Small intestine (tissue), 7 donors: ENCODE results near the gene PKLR. TPM values are rescaled to one million over a fixed set of nuclear protein-coding genes. Genes with fewer than 3 reads are reported as not detected.
A peak's percentile ranks its signal among the peaks of the same experiment; 100 is the strongest.

Experiments used
- DNase-seq, 2 donors: peaks; one replicate each; pipeline versions ENCODE4 v3.0.0 to v3.0.0-alpha.2; 2013
- FAIRE-seq: peaks from 2 replicates; lab custom pipeline; 2012; peaks lifted over from hg19 to GRCh38; lab: Jason Lieb, UNC
- H3K27ac ChIP-seq, 3 donors: one replicate each; pipeline ENCODE4 v1.5.1; 2013; ENCODE audit warnings: low read length in 2 of 3, mild to moderate bottlenecking in 2 of 3, control low read depth in 1 of 3, inconsistent platforms in 1 of 3, low read depth in 1 of 3, moderate library complexity in 1 of 3
- H3K27me3 ChIP-seq, 3 donors: one replicate each; pipeline ENCODE4 v1.6.1; 2013; ENCODE audit warnings: low read length in 3 of 3, inconsistent platforms in 1 of 3; ENCODE audit not compliant: control insufficient read depth in 3 of 3, insufficient read depth in 3 of 3
- H3K36me3 ChIP-seq, 3 donors: one replicate each; pipeline ENCODE4 v1.6.1; 2013; ENCODE audit warnings: low read length in 3 of 3, inconsistent platforms in 1 of 3, low read depth in 1 of 3, mild to moderate bottlenecking in 1 of 3, moderate library complexity in 1 of 3; ENCODE audit not compliant: control insufficient read depth in 3 of 3, insufficient read depth in 2 of 3
- H3K4me1 ChIP-seq, 3 donors: one replicate each; pipeline ENCODE4 v1.6.1; 2013; ENCODE audit warnings: low read length in 2 of 3, inconsistent platforms in 1 of 3, low read depth in 1 of 3, mild to moderate bottlenecking in 1 of 3, moderate library complexity in 1 of 3; ENCODE audit not compliant: control insufficient read depth in 3 of 3, insufficient read depth in 2 of 3
- H3K4me3 ChIP-seq, 3 donors: one replicate each; pipeline ENCODE4 v1.5.1; 2013; ENCODE audit warnings: low read length in 3 of 3, control low read depth in 1 of 3, inconsistent platforms in 1 of 3, low read depth in 1 of 3, mild to moderate bottlenecking in 1 of 3, moderate library complexity in 1 of 3
- H3K9me3 ChIP-seq, 2 donors: one replicate each; pipeline ENCODE4 v1.6.1; 2013; ENCODE audit warnings: low read depth in 1 of 2, low read length in 1 of 2; ENCODE audit not compliant: control insufficient read depth in 2 of 2, insufficient read depth in 1 of 2
- WGBS, 3 donors: extraction: QIAGEN DNeasy Blood & Tissue Kit; methylation state at CpG; one replicate each; pipeline ENCODE4 v1.1.7; 2013; 5-methylcytosine and 5-hydroxymethylcytosine counted together
- polyA plus RNA-seq, 4 donors: library from polyadenylated mRNA; stranded (reverse) in 3 of 4; unstranded in 1 of 4; fragments of 200-250 nt in 3 of 4; fragments of 120-200 nt in 1 of 4; gene quantifications; one replicate each; pipeline versions ENCODE4 v1.2.1 to v1.2.3, GENCODE V29; 2013
- donor health status: healthy with polysubstance abuse.
- donor health status: control.
- donor health status: control.
- donor health status: Bipolar disorder and iron deficiency.
- donor health status: healthy.

The PKLR gene
- polyA plus RNA-seq, 4 donors = 3.8 to 69.0 (median 7.4) TPM

DNA sequence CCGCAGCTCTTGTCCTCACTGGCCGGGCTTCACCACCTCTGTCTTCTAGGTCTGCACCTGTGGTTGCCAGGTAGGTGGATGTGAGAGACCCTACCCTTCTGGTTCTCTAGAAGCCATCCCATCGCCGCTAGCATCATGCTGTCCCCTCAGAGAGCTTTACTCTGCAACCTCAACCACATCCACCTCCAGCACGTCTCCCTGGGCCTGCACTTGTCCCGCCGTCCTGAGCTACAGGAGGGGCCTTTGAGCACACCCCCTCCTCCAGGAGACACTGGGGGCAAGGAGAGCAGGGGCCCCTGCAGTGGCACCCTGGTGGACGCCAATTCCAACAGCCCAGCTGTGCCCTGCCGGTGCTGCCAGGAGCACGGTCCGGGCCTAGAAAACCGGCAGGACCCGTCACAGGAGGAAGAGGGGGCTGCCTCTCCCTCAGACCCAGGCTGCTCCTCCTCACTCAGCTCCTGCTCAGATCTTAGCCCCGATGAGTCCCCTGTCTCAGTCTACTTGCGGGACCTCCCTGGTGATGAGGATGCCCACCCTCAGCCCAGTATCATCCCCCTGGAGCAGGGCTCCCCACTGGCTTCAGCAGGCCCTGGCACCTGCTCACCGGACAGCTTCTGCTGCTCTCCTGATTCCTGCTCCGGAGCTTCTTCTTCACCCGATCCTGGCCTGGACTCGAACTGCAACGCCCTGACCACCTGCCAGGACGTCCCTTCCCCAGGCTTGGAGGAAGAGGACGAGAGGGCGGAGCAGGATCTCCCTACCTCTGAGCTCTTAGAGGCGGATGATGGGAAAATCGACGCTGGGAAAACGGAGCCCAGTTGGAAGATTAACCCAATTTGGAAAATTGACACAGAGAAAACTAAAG, 20.6 kb upstream of the PKLR start:
- WGBS, 3 donors = 46 to 56% (median 51%) methylated on average over 25 to 27 of the region's 27 CpGs
- peaks cover 0 to 45% (median 0%) of the 10 kb centered on the region in 3 donors for H3K36me3 ChIP-seq
- peak overlapping the region in 2 of 3 donors; percentile 21 to 98 for H3K27ac ChIP-seq
- no peaks in the 10 kb centered on the region for H3K9me3 ChIP-seq
- H3K27me3 ChIP-seq = no peaks in the 10 kb centered on the region
- no peak for FAIRE-seq
- H3K4me1 ChIP-seq = peaks cover 0 to 50% (median 9%) of the 10 kb centered on the region in 3 donors
- no peak for DNase-seq
- peak overlapping the region in 1 of 3 donors; percentile 93 for H3K4me3 ChIP-seq

DNA sequence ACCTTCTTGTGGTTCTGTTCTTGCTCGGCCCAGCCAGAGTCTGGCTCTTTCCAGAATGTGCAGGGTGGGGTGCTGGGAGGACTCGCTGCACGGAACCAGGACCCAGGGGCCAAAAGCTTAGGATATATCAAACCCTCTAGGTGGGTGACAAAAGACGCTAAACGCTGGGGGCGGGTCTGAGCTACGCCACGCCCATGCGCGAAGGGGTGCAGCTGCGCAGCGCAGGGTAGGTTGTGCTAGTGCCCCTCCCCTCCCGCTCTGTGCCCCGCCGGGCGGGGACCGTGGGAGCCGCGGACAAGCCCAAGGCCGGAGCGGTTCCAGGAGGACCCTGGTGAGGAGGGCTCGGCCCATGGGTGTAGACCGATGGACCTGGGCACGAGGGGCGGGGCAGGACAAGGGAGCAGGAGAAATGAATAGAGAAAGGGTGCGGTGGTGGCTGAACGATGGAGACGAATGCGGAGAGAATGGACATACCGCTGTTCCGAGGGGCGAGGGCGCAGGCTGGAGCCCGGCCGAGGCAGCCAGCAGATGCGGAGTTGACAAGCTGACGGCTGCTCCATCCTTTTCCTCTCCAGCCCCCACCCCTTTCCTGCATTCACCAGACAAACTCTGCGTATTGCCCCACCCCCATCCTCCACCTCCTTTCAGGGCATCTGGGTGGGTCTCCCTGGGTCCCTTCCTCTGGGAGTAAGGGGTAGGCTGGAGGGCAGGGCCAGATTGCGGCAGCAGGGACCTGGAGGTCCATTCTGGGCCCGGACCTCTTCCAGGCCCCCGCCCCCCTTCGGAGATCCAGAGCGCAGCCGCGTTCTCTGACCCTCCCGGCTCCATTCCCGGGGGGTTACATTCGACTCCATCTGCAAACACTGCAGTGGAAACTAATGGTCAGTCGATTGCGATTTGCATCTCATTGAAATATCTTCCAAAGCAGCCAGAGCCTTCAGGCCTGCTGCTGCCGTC, 19.7 kb upstream of the PKLR start, which contains the start of gene RUSC1:
Gene RUSC1, plus strand, starts transcription at position 234 of the 957 bp plus-strand sequence. CDS start 880 bp downstream, outside the sequence.
- H3K4me1 ChIP-seq = peaks cover 0 to 57% (median 9%) of the 10 kb centered on the region in 3 donors
- H3K9me3 ChIP-seq = no peaks in the 10 kb centered on the region
- H3K27ac ChIP-seq = peak within 1 kb of the TSS; percentile 50 to 98 (median 52)
- H3K4me3 ChIP-seq = peak within 1 kb of the TSS in 2 of 3 donors; percentile 26 to 93
- peaks cover 0 to 35% (median 0%) of the 10 kb centered on the region in 3 donors for H3K36me3 ChIP-seq
- DNase-seq = peak; percentile 84 to 87
- H3K27me3 ChIP-seq = no peaks in the 10 kb centered on the region
- 13 to 24% (median 23%) methylated on average over 46 to 51 of the region's 51 CpGs for WGBS, 3 donors
- FAIRE-seq = no peak

DNA sequence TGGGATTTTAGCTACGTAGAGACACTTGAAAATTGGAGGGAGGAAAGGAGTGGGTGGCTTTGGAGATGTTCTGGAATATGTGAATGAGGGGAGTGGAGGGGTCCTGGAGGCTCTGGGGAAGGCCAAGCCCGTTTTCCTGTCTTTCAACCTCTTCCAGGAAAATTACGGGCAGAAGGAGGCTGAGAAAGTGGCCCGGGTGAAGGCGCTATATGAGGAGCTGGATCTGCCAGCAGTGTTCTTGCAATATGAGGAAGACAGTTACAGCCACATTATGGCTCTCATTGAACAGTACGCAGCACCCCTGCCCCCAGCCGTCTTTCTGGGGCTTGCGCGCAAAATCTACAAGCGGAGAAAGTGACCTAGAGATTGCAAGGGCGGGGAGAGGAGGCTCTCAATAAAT, 19.0 kb upstream of the PKLR start:
- Histone ChIP-seq H3K9me3 (no peaks in the 10 kb centered on the region), H3K4me1 (peaks cover 0 to 52% (median 9%) of the 10 kb centered on the region in 3 donors), H3K27me3 (no peaks in the 10 kb centered on the region), H3K4me3 (peak overlapping the region in 1 of 3 donors; percentile 93), H3K27ac (peak overlapping the region in 2 of 3 donors; percentile 36 to 52), H3K36me3 (peaks cover 0 to 28% (median 0%) of the 10 kb centered on the region in 3 donors)
- 28 to 49% (median 30%) methylated on average over 11 of the region's 11 CpGs for WGBS, 3 donors
- DNase-seq (no peak), FAIRE-seq (no peak)

DNA sequence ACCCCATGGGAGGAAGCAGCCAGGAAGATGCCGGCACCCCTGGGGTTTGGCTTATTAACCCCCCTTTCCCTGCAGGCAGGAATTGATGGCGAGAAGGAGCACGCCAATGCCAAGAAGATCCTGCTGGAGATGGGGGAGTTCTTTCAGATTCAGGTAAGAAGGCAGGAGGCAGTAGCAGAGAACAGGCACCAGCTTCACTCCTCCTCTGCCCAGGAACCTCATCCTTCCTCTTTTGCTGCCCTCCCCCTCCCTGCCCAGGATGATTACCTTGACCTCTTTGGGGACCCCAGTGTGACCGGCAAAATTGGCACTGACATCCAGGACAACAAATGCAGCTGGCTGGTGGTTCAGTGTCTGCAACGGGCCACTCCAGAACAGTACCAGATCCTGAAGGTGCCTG, 18.3 kb upstream of the PKLR start:
- H3K27ac ChIP-seq = no peak overlapping the region
- H3K4me1 ChIP-seq = peaks cover 0 to 48% (median 9%) of the 10 kb centered on the region in 3 donors

DNA sequence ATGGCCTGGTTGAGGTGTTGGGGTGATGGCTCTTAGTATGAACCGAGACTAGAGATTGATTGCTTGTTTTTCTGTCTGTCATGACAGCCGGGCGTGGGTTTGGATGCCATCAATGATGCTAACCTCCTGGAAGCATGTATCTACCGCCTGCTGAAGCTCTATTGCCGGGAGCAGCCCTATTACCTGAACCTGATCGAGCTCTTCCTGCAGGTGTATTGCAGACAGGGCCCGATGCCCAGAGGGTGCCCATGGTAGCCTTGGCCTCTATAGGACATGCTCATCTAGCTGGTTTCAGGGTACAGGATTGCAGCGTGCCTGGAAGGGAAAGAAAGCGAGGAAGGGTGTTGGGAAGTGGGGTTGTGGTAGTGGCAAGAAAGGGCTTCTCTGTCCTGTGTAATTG, 16.8 kb upstream of the PKLR start:
- DNase-seq = no peak
- H3K36me3 ChIP-seq = peaks cover 0 to 46% (median 3%) of the 10 kb centered on the region in 3 donors
- no peaks in the 10 kb centered on the region for H3K27me3 ChIP-seq
- peak overlapping the region in 1 of 3 donors; percentile 61 for H3K27ac ChIP-seq
- 88 to 91% (median 91%) methylated on average over 9 of the region's 9 CpGs for WGBS, 3 donors
- H3K4me3 ChIP-seq = no peak overlapping the region
- FAIRE-seq = no peak
- H3K4me1 ChIP-seq = peaks cover 0 to 48% (median 9%) of the 10 kb centered on the region in 3 donors
- no peaks in the 10 kb centered on the region for H3K9me3 ChIP-seq

More for the DNA sequence above, 18.3 kb upstream of the PKLR start:
- Histone ChIP-seq H3K27me3 (no peaks in the 10 kb centered on the region), H3K9me3 (no peaks in the 10 kb centered on the region), H3K4me3 (no peak overlapping the region), H3K36me3 (peaks cover 0 to 33% (median 0%) of the 10 kb centered on the region in 3 donors)
- no peak for FAIRE-seq
- 87 to 91% (median 90%) methylated on average over 5 of the region's 5 CpGs for WGBS, 3 donors
- no peak for DNase-seq

DNA sequence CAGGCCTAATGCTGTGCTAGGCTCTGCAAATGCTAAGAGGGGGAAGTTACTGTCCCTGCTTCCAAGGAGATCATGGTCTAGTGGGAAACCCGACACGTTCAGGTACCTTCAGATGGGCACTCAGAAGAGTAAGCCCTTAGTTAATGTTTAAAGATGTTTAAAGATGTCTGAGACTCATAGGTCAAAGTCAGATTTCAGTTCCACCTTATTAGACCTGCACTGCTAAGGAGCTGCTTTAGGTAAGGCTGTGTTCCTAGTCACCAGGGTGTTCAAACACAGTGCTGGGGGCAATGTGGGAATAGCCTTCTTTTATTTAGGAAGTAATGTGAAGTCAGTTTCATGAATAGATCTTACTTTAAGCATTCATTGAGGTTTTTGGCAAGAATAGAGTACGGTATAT, 15.7 kb upstream of the PKLR start:
- Histone ChIP-seq H3K4me1 (peaks cover 0 to 41% (median 9%) of the 10 kb centered on the region in 3 donors), H3K27ac (peak overlapping the region in 2 of 3 donors; percentile 22 to 61), H3K36me3 (peaks cover 0 to 55% (median 5%) of the 10 kb centered on the region in 3 donors), H3K27me3 (no peaks in the 10 kb centered on the region), H3K9me3 (no peaks in the 10 kb centered on the region), H3K4me3 (no peak overlapping the region)
- FAIRE-seq (no peak), DNase-seq (peak; percentile 71 to 81)
- WGBS, 3 donors = 27 to 68% (median 52%) methylated on average over 3 of the region's 3 CpGs

DNA sequence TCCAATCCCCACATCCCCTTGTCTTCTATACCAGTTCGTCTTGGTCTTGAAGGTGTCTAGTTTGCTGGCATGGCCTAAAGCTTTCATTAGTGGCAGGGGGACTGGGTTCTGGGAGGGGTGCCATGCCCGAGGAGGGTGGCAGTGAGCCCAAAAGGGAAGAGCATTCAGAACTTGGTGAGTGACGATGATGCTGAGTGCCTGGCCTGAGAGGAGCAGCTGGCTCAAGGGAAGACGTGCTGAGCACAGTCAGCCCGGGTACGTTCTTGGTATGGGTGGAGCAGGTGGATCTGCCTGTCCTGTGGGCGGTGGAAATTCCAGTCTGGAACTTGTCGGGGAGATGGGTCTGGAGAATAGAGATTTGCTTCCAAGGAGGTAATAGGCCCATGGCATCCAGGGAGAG, 12.0 kb upstream of the PKLR start:
- H3K9me3 ChIP-seq = no peaks in the 10 kb centered on the region
- H3K4me1 ChIP-seq = peaks cover 0 to 28% (median 2%) of the 10 kb centered on the region in 3 donors
- WGBS, 3 donors = 88 to 92% (median 88%) methylated on average over 8 of the region's 8 CpGs
- DNase-seq = no peak
- no peak for FAIRE-seq
- H3K27ac ChIP-seq = no peak overlapping the region
- no peak overlapping the region for H3K4me3 ChIP-seq
- H3K36me3 ChIP-seq = peaks cover 0 to 46% (median 5%) of the 10 kb centered on the region in 3 donors
- no peaks in the 10 kb centered on the region for H3K27me3 ChIP-seq
